HepG2 (cell line): Measurements from ENCODE around the gene CSKMT. TPM values are rescaled to one million over a fixed set of nuclear protein-coding genes. Genes with fewer than 3 reads are reported as not detected.
A peak's percentile ranks its signal among the peaks of the same experiment; 100 is the strongest.

Source experiments
- CBX5 ChIP-seq: sonication (generic); formaldehyde crosslinking; IDR thresholded peaks from 2 replicates; pipeline ENCODE4 v1.4.0; 2020; ENCODE audit warnings: missing genetic modification reagents, borderline replicate concordance
- E2F5 ChIP-seq: sonication (generic); formaldehyde crosslinking; conservative IDR thresholded peaks from 2 replicates; pipeline ENCODE4 v1.4.0; 2020; ENCODE audit warnings: missing genetic modification reagents
- GFI1 ChIP-seq: sonication (generic); formaldehyde crosslinking; IDR thresholded peaks from 2 replicates; pipeline ENCODE4 v1.5.0; 2020; ENCODE audit warnings: missing genetic modification reagents, mild to moderate bottlenecking, borderline replicate concordance
- NFE2L1 ChIP-seq: sonication (generic); formaldehyde crosslinking; IDR thresholded peaks from 2 replicates; pipeline ENCODE4 v1.4.0; 2020; ENCODE audit warnings: missing genetic modification reagents, mild to moderate bottlenecking, borderline replicate concordance
- REXO4 ChIP-seq: sonication (generic); formaldehyde crosslinking; IDR thresholded peaks from 2 replicates; pipeline ENCODE4 v1.8.0; 2022; ENCODE audit warnings: missing genetic modification reagents, mild to moderate bottlenecking, borderline replicate concordance
- ZBTB10 ChIP-seq: sonication (generic); formaldehyde crosslinking; IDR thresholded peaks from 2 replicates; pipeline ENCODE4 v1.4.0; 2020; ENCODE audit warnings: missing genetic modification reagents, borderline replicate concordance
- ZFP36L1 ChIP-seq: sonication (generic); formaldehyde crosslinking; IDR thresholded peaks from 2 replicates; pipeline ENCODE4 v1.8.0; 2022; ENCODE audit warnings: mild to moderate bottlenecking, missing genetic modification reagents, moderate library complexity
- ZNF367 ChIP-seq: sonication (generic); formaldehyde crosslinking; IDR thresholded peaks from 2 replicates; pipeline ENCODE4 v1.4.0; 2020; ENCODE audit warnings: missing genetic modification reagents, borderline replicate concordance
- ZNF496 ChIP-seq: sonication (generic); formaldehyde crosslinking; IDR thresholded peaks from 2 replicates; pipeline ENCODE4 v1.8.1; 2023; ENCODE audit warnings: mild to moderate bottlenecking, moderate library complexity, missing genetic modification reagents; ENCODE audit not compliant: insufficient replicate concordance
- polyA plus RNA-seq, 8 experiments: library from polyadenylated mRNA; depleted of rRNA in 3 of 8; stranded (reverse) in 7 of 8; unstranded in 1 of 8; fragments of >200 nt; fragmentation: Illumina TruSeq in 4 of 8; extraction: Trizol in 4 of 8; gene quantifications; 2 replicates each; pipeline versions ENCODE4 v1.2.1 to v1.2.3, GENCODE V29; 2011 to 2016; ENCODE audit warnings: low read depth in 4 of 8, missing spikeins in 1 of 8, mixed read lengths in 1 of 8; ENCODE audit not compliant: insufficient read depth in 1 of 8
- total RNA-seq, 5 experiments: library from RNA; depleted of rRNA; stranded (reverse); fragments of >200 nt; fragmentation: Illumina TruSeq; extraction: Trizol; gene quantifications; 2 replicates each; pipeline ENCODE4 v1.2.3, GENCODE V29; 2016; ENCODE audit warnings: low read depth in 1 of 5
- TF ChIP-seq, protein P1 (sequence below): sonication (generic); formaldehyde crosslinking; IDR thresholded peaks from 2 replicates; pipeline ENCODE4 v1.4.0; 2020; ENCODE audit warnings: mild to moderate bottlenecking, missing genetic modification reagents, borderline replicate concordance
- TF ChIP-seq, protein P2 (sequence below): sonication (generic); formaldehyde crosslinking; IDR thresholded peaks from 2 replicates; pipeline ENCODE4 v1.5.1; 2020; ENCODE audit warnings: missing genetic modification reagents, mild to moderate bottlenecking, borderline replicate concordance
- TF ChIP-seq, protein P3 (sequence below): sonication (generic); formaldehyde crosslinking; IDR thresholded peaks from 2 replicates; pipeline ENCODE4 v1.8.1; 2022; ENCODE audit warnings: mild to moderate bottlenecking, missing genetic modification reagents
- TF ChIP-seq, protein P4 (sequence below): sonication (generic); formaldehyde crosslinking; conservative IDR thresholded peaks from 2 replicates; pipeline ENCODE4 v1.5.0; 2020; ENCODE audit warnings: missing genetic modification reagents

Gene CSKMT
- total and polyA plus RNA-seq, 2 of the 13 experiments (the other 11 are each of a cell fraction or from before 2014, with no cell fraction given), result 7.6 to 31.8 TPM

DNA sequence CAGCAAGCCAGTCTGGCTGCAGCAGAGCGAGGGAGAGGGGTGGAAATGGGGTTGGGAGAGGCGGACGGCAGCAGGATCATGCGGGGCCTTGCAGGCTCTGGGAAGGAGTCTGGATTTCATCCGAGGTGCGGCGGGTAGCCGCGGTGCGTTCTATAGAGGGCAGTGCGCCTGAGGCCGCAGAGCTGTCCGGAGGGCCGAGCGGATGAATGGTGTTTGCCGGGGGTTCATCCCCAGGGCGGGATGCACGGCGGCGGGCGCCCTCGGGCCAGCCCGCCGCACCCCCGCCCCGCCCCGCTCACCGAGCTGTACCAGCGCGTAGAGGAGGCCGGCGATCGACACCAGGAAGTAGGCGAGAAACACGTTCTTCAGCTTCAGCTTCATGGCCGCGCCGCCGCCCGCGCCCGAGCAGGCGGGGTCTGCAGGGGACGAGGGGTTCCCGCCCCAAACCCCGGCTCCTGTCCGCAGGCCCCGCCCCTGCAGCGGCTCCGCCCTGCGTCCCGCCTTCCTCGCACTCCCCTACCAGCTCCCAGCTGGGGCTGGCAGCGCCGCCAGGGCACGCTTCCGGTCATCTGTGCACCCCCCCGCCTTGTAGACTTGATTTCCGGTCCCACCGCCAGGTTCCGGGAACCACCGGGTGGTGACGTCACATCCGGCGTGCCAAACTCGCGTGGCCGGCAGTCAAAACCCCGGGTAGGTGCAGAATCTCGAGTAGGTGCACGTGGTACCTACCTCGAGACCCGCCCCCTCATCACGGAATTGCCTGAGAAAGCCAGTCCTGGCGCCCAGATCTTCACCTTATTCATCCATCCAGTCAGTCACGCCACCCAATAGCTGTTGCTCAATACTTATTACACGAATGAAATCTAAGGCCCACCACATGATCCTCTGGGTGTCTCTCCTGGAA is 43.3 kb upstream of the CSKMT start, which contains the start of gene B3GAT3 (continued):
- TF ChIP-seq E2F5 (CRISPR knock-in tag) (peak; percentile 79), REXO4 (CRISPR knock-in tag) (no peak), ZNF496 (CRISPR knock-in tag) (no peak), GFI1 (no peak), ZNF367 (CRISPR knock-in tag) (no peak; the same call in 1 of the 2 replicates), ZBTB10 (CRISPR knock-in tag) (peak; percentile 46; the same call in 1 of the 2 replicates), NFE2L1 (CRISPR knock-in tag) (no peak), CBX5 (peak; percentile 81; the same call in 1 of the 2 replicates), ZFP36L1 (CRISPR knock-in tag) (peak; percentile 88)
- TF ChIP-seq, protein P1, sequence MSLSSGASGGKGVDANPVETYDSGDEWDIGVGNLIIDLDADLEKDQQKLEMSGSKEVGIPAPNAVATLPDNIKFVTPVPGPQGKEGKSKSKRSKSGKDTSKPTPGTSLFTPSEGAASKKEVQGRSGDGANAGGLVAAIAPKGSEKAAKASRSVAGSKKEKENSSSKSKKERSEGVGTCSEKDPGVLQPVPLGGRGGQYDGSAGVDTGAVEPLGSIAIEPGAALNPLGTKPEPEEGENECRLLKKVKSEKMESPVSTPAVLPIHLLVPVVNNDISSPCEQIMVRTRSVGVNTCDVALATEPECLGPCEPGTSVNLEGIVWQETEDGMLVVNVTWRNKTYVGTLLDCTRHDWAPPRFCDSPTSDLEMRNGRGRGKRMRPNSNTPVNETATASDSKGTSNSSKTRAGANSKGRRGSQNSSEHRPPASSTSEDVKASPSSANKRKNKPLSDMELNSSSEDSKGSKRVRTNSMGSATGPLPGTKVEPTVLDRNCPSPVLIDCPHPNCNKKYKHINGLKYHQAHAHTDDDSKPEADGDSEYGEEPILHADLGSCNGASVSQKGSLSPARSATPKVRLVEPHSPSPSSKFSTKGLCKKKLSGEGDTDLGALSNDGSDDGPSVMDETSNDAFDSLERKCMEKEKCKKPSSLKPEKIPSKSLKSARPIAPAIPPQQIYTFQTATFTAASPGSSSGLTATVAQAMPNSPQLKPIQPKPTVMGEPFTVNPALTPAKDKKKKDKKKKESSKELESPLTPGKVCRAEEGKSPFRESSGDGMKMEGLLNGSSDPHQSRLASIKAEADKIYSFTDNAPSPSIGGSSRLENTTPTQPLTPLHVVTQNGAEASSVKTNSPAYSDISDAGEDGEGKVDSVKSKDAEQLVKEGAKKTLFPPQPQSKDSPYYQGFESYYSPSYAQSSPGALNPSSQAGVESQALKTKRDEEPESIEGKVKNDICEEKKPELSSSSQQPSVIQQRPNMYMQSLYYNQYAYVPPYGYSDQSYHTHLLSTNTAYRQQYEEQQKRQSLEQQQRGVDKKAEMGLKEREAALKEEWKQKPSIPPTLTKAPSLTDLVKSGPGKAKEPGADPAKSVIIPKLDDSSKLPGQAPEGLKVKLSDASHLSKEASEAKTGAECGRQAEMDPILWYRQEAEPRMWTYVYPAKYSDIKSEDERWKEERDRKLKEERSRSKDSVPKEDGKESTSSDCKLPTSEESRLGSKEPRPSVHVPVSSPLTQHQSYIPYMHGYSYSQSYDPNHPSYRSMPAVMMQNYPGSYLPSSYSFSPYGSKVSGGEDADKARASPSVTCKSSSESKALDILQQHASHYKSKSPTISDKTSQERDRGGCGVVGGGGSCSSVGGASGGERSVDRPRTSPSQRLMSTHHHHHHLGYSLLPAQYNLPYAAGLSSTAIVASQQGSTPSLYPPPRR (CRISPR knock-in tag), result peak; percentile 27; the same call in 1 of the 2 replicates
- TF ChIP-seq, protein P2, sequence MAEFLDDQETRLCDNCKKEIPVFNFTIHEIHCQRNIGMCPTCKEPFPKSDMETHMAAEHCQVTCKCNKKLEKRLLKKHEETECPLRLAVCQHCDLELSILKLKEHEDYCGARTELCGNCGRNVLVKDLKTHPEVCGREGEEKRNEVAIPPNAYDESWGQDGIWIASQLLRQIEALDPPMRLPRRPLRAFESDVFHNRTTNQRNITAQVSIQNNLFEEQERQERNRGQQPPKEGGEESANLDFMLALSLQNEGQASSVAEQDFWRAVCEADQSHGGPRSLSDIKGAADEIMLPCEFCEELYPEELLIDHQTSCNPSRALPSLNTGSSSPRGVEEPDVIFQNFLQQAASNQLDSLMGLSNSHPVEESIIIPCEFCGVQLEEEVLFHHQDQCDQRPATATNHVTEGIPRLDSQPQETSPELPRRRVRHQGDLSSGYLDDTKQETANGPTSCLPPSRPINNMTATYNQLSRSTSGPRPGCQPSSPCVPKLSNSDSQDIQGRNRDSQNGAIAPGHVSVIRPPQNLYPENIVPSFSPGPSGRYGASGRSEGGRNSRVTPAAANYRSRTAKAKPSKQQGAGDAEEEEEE (CRISPR knock-in tag), result no peak
- TF ChIP-seq, protein P3, sequence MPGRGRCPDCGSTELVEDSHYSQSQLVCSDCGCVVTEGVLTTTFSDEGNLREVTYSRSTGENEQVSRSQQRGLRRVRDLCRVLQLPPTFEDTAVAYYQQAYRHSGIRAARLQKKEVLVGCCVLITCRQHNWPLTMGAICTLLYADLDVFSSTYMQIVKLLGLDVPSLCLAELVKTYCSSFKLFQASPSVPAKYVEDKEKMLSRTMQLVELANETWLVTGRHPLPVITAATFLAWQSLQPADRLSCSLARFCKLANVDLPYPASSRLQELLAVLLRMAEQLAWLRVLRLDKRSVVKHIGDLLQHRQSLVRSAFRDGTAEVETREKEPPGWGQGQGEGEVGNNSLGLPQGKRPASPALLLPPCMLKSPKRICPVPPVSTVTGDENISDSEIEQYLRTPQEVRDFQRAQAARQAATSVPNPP (CRISPR knock-in tag), result peak; percentile 93
- TF ChIP-seq, protein P4, sequence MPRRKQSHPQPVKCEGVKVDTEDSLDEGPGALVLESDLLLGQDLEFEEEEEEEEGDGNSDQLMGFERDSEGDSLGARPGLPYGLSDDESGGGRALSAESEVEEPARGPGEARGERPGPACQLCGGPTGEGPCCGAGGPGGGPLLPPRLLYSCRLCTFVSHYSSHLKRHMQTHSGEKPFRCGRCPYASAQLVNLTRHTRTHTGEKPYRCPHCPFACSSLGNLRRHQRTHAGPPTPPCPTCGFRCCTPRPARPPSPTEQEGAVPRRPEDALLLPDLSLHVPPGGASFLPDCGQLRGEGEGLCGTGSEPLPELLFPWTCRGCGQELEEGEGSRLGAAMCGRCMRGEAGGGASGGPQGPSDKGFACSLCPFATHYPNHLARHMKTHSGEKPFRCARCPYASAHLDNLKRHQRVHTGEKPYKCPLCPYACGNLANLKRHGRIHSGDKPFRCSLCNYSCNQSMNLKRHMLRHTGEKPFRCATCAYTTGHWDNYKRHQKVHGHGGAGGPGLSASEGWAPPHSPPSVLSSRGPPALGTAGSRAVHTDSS (CRISPR knock-in tag), result no peak
